Measurements from ENCODE around the gene CAMTA2.
A peak's percentile ranks its signal among the peaks of the same experiment; 100 is the strongest.

The CAMTA2 gene

GRCh38 chr17:4967539-4968485 is 19.7 kb downstream of the CAMTA2 start, which contains the start of gene SPAG7:
Gene SPAG7, minus strand, starts transcription at chr17:4967817. Its CDS starts 13 bp downstream, at chr17:4967804.
- DNase-seq, result peak; percentile 89

- peak; percentile 85 for DNase-seq
These were observed 20.5 kb downstream of the CAMTA2 start for GRCh38 chr17:4966844-4967538.

GRCh38 chr17:4965311-4965986 is 22.0 kb downstream of the CAMTA2 start:
- no peak for DNase-seq

GRCh38 chr17:4960279-4960922 is 27.1 kb downstream of the CAMTA2 start:
- no peak for DNase-seq

GRCh38 chr17:4959261-4959965 is 28.1 kb downstream of the CAMTA2 start:
- no peak for DNase-seq

- no peak for DNase-seq
These were observed 29.4 kb downstream of the CAMTA2 start for GRCh38 chr17:4958102-4958501.

- DNase-seq, result peak; percentile 28
These were observed 30.9 kb downstream of the CAMTA2 start for GRCh38 chr17:4956493-4957061.

- no peak for DNase-seq
These were observed 32.4 kb downstream of the CAMTA2 start for GRCh38 chr17:4955091-4955490.

- no peak for DNase-seq
These were observed 34.0 kb downstream of the CAMTA2 start for GRCh38 chr17:4953451-4953961.

- no peak for DNase-seq
These were observed 36.0 kb downstream of the CAMTA2 start for GRCh38 chr17:4951486-4951885.

- DNase-seq, result no peak
These were observed 36.7 kb downstream of the CAMTA2 start, which contains the start of gene ENO3 for GRCh38 chr17:4950746-4951204. Gene ENO3, plus strand, starts transcription at chr17:4951119. Its CDS starts 711 bp downstream, at chr17:4951830.

- DNase-seq, result no peak
These were observed 37.3 kb downstream of the CAMTA2 start for GRCh38 chr17:4950075-4950745.

- DNase-seq, result peak; percentile 64
These were observed 38.0 kb downstream of the CAMTA2 start for GRCh38 chr17:4949321-4950074.

GRCh38 chr17:4948931-4949320 is 38.5 kb downstream of the CAMTA2 start:
- DNase-seq, result peak; percentile 49

GRCh38 chr17:4948166-4948930 is 39.1 kb downstream of the CAMTA2 start, which contains the start of gene PFN1:
Gene PFN1, minus strand, starts transcription at chr17:4948530. Its CDS starts 136 bp downstream, at chr17:4948394.
- DNase-seq, result peak; percentile 82

GRCh38 chr17:4947411-4948165 is 39.9 kb downstream of the CAMTA2 start:
- DNase-seq, result peak; percentile 59

- no peak for DNase-seq
These were observed 40.5 kb downstream of the CAMTA2 start for GRCh38 chr17:4947010-4947410.

Measured in T-helper 9 cell (primary cell).